K562 (cell line): ENCODE results near the gene ARMC8. TPM values are rescaled to one million over a fixed set of nuclear protein-coding genes. Genes with fewer than 3 reads are reported as not detected.

Source experiments
- ATAC-seq: fragments of 200-7000 bp; cut with Tn5 transposase; 3 replicates; pipeline ENCODE4 v1.9.1; 2020; ENCODE audit warnings: moderate library complexity
- BruUV-seq: library from RNA; stranded (reverse); fragments of 400-500 nt; replicated peaks from 2 replicates; lab custom pipeline; 2021; lab: Mats Ljungman, UMichigan
- CTCF ChIA-PET: fragments of 300-600 bp; formaldehyde crosslinking; extraction: SDS; loops from one replicate; lab custom pipeline; 2021; ENCODE audit warnings: low intra/inter-chr PET ratio; lab: Yijun Ruan, JAX
- POLR2A ChIA-PET: fragments of 300-600, 350-650 bp; sonication (Branson Sonifier 250); formaldehyde crosslinking; extraction: SDS; loops from one replicate; lab custom pipeline; 2021; ENCODE audit warnings: antibody characterized with exemption, inconsistent platforms; lab: Yijun Ruan, JAX
- DNase-seq, 4 experiments: peaks; one replicate each; pipeline versions ENCODE4 v3.0.0 to v3.0.0-alpha.2; 2011 to 2018; ENCODE audit warnings: low spot score in 3 of 4, mixed read lengths in 3 of 4; ENCODE audit errors: extremely low read depth in 1 of 4
- FAIRE-seq: peaks from 2 replicates; lab custom pipeline; 2011; peaks lifted over from hg19 to GRCh38; lab: Jason Lieb, UNC
- H2AFZ ChIP-seq: 2 replicates; pipeline ENCODE4 v1.6.0; 2011; ENCODE audit warnings: low read depth, low read length, control low read depth, inconsistent platforms
- H3K27ac ChIP-seq: fragments of 200-600 bp; 3 replicates; pipeline ENCODE4 v1.8.0; 2011; ENCODE audit warnings: low read depth, mild to moderate bottlenecking, control low read depth, inconsistent platforms, low read length, moderate library complexity, mixed read lengths; ENCODE audit errors: extremely low read depth
- H3K27me3 ChIP-seq, 2 experiments: fragments of 300-600 bp in 1 of 2; 2 replicates in 1 of 2; 3 replicates in 1 of 2; pipeline versions ENCODE4 v1.6.0 to v1.8.0; 2011; ENCODE audit warnings: inconsistent platforms in 2 of 2, low read length in 2 of 2, mild to moderate bottlenecking in 1 of 2, mixed read lengths in 1 of 2, moderate library complexity in 1 of 2; ENCODE audit not compliant: control insufficient read depth in 2 of 2, insufficient read depth in 2 of 2
- H3K36me3 ChIP-seq: fragments of 300-600 bp; 3 replicates; pipeline ENCODE4 v1.8.0; 2011; ENCODE audit warnings: mild to moderate bottlenecking, low read length, inconsistent platforms; ENCODE audit not compliant: control insufficient read depth, insufficient read depth
- H3K4me1 ChIP-seq, 2 experiments: fragments of 200-600 bp in 1 of 2; replicated peaks in 1 of 2; 2 replicates in 1 of 2; 3 replicates in 1 of 2; pipeline versions ENCODE4 v1.5.1 to v1.8.0; 2011; ENCODE audit warnings: inconsistent platforms in 2 of 2, low read length in 2 of 2, mild to moderate bottlenecking in 1 of 2, mixed read lengths in 1 of 2, moderate library complexity in 1 of 2; ENCODE audit not compliant: control insufficient read depth in 2 of 2, insufficient read depth in 2 of 2
- H3K4me2 ChIP-seq: 2 replicates; pipeline ENCODE4 v1.6.1; 2011; ENCODE audit warnings: low read length, control low read depth, inconsistent platforms, mixed read lengths; ENCODE audit not compliant: insufficient read depth
- H3K4me3 ChIP-seq: fragments of 200-600 bp; sonication (generic), shearing (Covaris generic); 2 replicates; pipeline ENCODE4 v1.5.1; 2016; ENCODE audit warnings: control low read depth, inconsistent platforms
- H3K79me2 ChIP-seq: fragments of 200-600 bp; 3 replicates; pipeline ENCODE4 v1.8.0; 2011; ENCODE audit warnings: low read length, inconsistent platforms; ENCODE audit not compliant: control insufficient read depth, insufficient read depth
- H3K9ac ChIP-seq, 2 experiments: 2 replicates each; pipeline versions ENCODE4 v1.6.0 to v1.6.1; 2011; ENCODE audit warnings: low read depth in 2 of 2, low read length in 2 of 2, control low read depth in 1 of 2, inconsistent platforms in 1 of 2, mild to moderate bottlenecking in 1 of 2, mixed read lengths in 1 of 2; ENCODE audit not compliant: insufficient read depth in 1 of 2
- H3K9me1 ChIP-seq: one replicate; pipeline ENCODE4 v1.6.0; 2011; ENCODE audit warnings: inconsistent platforms, mild to moderate bottlenecking, low read length, moderate library complexity; ENCODE audit not compliant: control insufficient read depth, insufficient read depth
- H3K9me3 ChIP-seq: replicated peaks from 2 replicates; pipeline ENCODE4 v1.5.1; 2011; ENCODE audit warnings: low read depth, low read length, inconsistent platforms; ENCODE audit not compliant: control insufficient read depth, insufficient read depth
- H4K20me1 ChIP-seq: replicated peaks from 2 replicates; pipeline ENCODE4 v1.6.1; 2011; ENCODE audit warnings: low read length, inconsistent platforms, mixed read lengths; ENCODE audit not compliant: control insufficient read depth, insufficient read depth
- ARID1B ChIP-seq: fragments of 450-650 bp; IDR thresholded peaks from 2 replicates; pipeline ENCODE4 v1.6.1; 2016; ENCODE audit warnings: antibody characterized with exemption, mild to moderate bottlenecking, inconsistent platforms
- CBFA2T2 ChIP-seq: fragments of 450-650 bp; conservative IDR thresholded peaks from 2 replicates; pipeline ENCODE4 v1.6.1; 2017; ENCODE audit warnings: mild to moderate bottlenecking
- CBFA2T3 ChIP-seq: fragments of 450-650 bp; IDR thresholded peaks from 2 replicates; pipeline ENCODE4 v1.6.1; 2017
- CREM ChIP-seq: IDR thresholded peaks from 2 replicates; pipeline ENCODE4 v1.6.1; 2014; ENCODE audit warnings: antibody characterized with exemption, low read depth
- HSF4 ChIP-seq: fragments of 250-450 bp; sonication (Bioruptor Pico); IDR thresholded peaks from 2 replicates; pipeline ENCODE4 v2.1.2; 2022; ENCODE audit warnings: mild to moderate bottlenecking, moderate library complexity, borderline replicate concordance
- NCOA6 ChIP-seq: fragments of 450-650 bp; IDR thresholded peaks from 2 replicates; pipeline ENCODE4 v1.6.1; 2017; ENCODE audit warnings: mild to moderate bottlenecking
- NR4A1 ChIP-seq, 2 experiments: fragments of 250-450 bp in 1 of 2; fragments of 450-650 bp in 1 of 2; sonication (Bioruptor Pico) in 1 of 2; IDR thresholded peaks; 2 replicates each; pipeline versions ENCODE4 v1.4.0 to v1.6.1; 2016 to 2020; ENCODE audit warnings: mild to moderate bottlenecking in 2 of 2, missing compliant biosample characterization in 1 of 2, missing genetic modification characterization in 1 of 2, moderate library complexity in 1 of 2
- RFX7 ChIP-seq: fragments of 250-450 bp; sonication (Bioruptor Pico); IDR thresholded peaks from 2 replicates; pipeline ENCODE4 v1.5.1; 2021; ENCODE audit warnings: mild to moderate bottlenecking
- SMAD4 ChIP-seq: fragments of 250-450 bp; sonication (Bioruptor Pico); conservative IDR thresholded peaks from 2 replicates; pipeline ENCODE4 v1.8.0; 2021; ENCODE audit warnings: inconsistent platforms, mild to moderate bottlenecking, moderate library complexity
- SMARCA4 ChIP-seq: fragments of 450-650 bp; IDR thresholded peaks from 2 replicates; pipeline ENCODE4 v1.6.1; 2016
- TCF3 ChIP-seq: sonication (generic); formaldehyde crosslinking; IDR thresholded peaks from 2 replicates; pipeline ENCODE4 v1.4.0; 2020; ENCODE audit warnings: mild to moderate bottlenecking, missing genetic modification reagents
- ZEB2 ChIP-seq: fragments of 450-650 bp; IDR thresholded peaks from 2 replicates; pipeline ENCODE4 v1.6.1; 2016
- WGBS: fragments of 100-300 bp; shearing (Covaris generic); methylation state at CpG from one replicate; pipeline ENCODE4 v1.1.6; 2016; ENCODE audit warnings: low coverage, mixed read lengths; ENCODE audit not compliant: insufficient coverage; ENCODE audit errors: missing lambda C conversion rate; 5-methylcytosine and 5-hydroxymethylcytosine counted together
- in situ Hi-C: fragments of 300-500 bp; cut with MboI; formaldehyde crosslinking; loops from 4 replicates; pipeline ENCODE4 v1.15.0; 2018; ENCODE audit warnings: inconsistent platforms, mixed read lengths
- intact Hi-C: fragments of 100-400 bp; cut with micrococcal nuclease; formaldehyde crosslinking; loops from 2 replicates; pipeline ENCODE4 v1.14.2; 2022
- polyA plus RNA-seq, 8 experiments: library from polyadenylated mRNA; depleted of rRNA in 4 of 8; stranded (reverse) in 5 of 8; unstranded in 3 of 8; fragments of >200 nt; fragmentation: Nextera tagmentation in 2 of 8; fragmentation: Illumina TruSeq in 1 of 8; extraction: Ambion mirVana in 2 of 8; extraction: Trizol in 1 of 8; gene quantifications; 2 replicates each; pipeline versions ENCODE4 v1.2.1 to v1.2.3, GENCODE V29; 2011 to 2014; ENCODE audit warnings: inconsistent platforms in 1 of 8, missing spikeins in 1 of 8
- total RNA-seq, 7 experiments: library from RNA; depleted of rRNA in 6 of 7; stranded (reverse); fragments of >200 nt in 6 of 7; fragmentation: Illumina TruSeq in 2 of 7; extraction: Trizol in 2 of 7; gene quantifications; 2 replicates each; pipeline versions ENCODE4 v1.2.1 to v1.2.3, GENCODE V29; 2011 to 2021; ENCODE audit warnings: low replicate concordance in 1 of 7
- TF ChIP-seq, protein P1 (sequence below): fragments of 450-650 bp; IDR thresholded peaks from one replicate; pipeline ENCODE4 v1.6.1; 2018; ENCODE audit warnings: mild to moderate bottlenecking, moderate library complexity; ENCODE audit not compliant: partially characterized antibody
- TF ChIP-seq, protein P2 (sequence below): fragments of 250-450 bp; sonication (Bioruptor Pico); IDR thresholded peaks from 2 replicates; pipeline ENCODE4 v1.5.0; 2021
- TF ChIP-seq, protein P3 (sequence below), 3 experiments: fragments of 200-800 bp in 1 of 3; fragments of 250-450 bp in 1 of 3; fragments of 450-650 bp in 1 of 3; sonication (Bioruptor Pico) in 1 of 3; sonication (Bioruptor generic) in 1 of 3; formaldehyde crosslinking in 1 of 3; IDR thresholded peaks; 2 replicates each; pipeline versions ENCODE4 v1.6.1 to v1.8.0; 2016 to 2022; ENCODE audit warnings: mild to moderate bottlenecking in 2 of 3, missing genetic modification characterization in 2 of 3, missing compliant biosample characterization in 1 of 3, moderate library complexity in 1 of 3

Gene ARMC8
- total and polyA plus RNA-seq, 9 of the 15 experiments (the other 6 are each of a cell fraction or from before 2014, with no cell fraction given) = 22.4 to 76.1 (median 37.3) TPM

DNA sequence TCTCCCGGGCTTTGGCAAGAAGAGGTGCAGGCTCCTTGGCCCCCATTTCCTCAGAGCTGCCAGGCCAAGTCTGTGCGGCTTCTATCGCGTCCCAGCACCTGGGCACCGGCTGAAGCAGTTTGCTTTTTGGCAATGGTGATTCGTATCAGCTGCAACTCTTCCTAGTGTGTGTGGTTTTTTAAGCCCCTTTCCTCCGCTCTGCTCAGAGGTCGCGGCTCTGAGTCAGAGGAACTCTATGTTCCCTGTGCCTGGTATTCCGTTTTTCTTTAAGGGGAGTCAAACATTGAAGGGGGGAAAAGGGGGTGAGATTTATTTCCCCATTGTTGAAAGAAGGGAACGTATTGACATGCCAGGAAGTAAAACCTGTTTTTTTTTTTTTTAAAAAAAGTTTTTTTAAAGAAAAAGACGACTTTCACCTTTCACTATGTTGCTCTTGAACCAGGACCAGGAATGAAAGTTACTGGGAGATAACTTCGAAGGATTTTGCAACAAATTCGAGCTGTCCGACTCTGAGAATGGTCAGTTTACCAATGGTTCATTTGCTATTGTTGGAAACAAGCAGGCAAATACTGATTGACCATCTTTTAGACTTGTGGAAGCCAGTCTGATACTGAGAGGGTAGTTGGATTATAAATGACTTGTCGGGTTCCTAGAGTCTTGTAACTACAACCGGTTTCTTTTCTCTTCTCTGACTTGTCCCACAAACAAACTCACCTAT is 1.1 kb downstream of the ARMC8 start:
- H4K20me1 ChIP-seq = no peaks in the 10 kb centered on the region; the same call in 1 of the 2 replicates
- POLR2A ChIA-PET = interaction anchor here (0.5 to 2.5 kb wide), 3 partner anchors 9 to 113 kb away, joined by 3 to 14 read pairs (median 6); partner anchors contain the start of gene DBR1
- H3K27ac ChIP-seq = peak overlapping the region; percentile 97
- in situ Hi-C loops = no loop called here
- H3K27me3 ChIP-seq = no peaks in the 10 kb centered on the region
- peaks cover 0 to 14% of the 10 kb centered on the region in 2 experiments; a peak in 3 of 5 replicates for H3K4me1 ChIP-seq
- DNase-seq (peak; percentile 12 to 60 (median 34)), ATAC-seq (peak; percentile 70), FAIRE-seq (peak; percentile 75)
- CTCF ChIA-PET = no interaction called here
- intact Hi-C loops = loop anchor here (10.0 kb wide), 1 partner anchor 727 kb away; no protein-coding TSS in a partner anchor
- H3K9me1 ChIP-seq = no peaks in the 10 kb centered on the region
- BruUV-seq = TSS peak; percentile 36
- H3K4me3 ChIP-seq = peak overlapping the region; percentile 77
- H3K9me3 ChIP-seq = no peaks in the 10 kb centered on the region
- H3K9ac ChIP-seq = peak overlapping the region; percentile 92 to 95
- peak overlapping the region; percentile 92; the same call in 1 of the 2 replicates for H2AFZ ChIP-seq
- WGBS = 0% methylated on average over 12 of the region's 17 CpGs
- peaks cover 60% of the 10 kb centered on the region for H3K79me2 ChIP-seq
- H3K36me3 ChIP-seq = peaks cover 30% of the 10 kb centered on the region
- H3K4me2 ChIP-seq = peak overlapping the region; percentile 92
- TF ChIP-seq CBFA2T2 = 0 out of 2 replicates have a peak, but pooled peaks have one; percentile 7
- no peak for TF ChIP-seq NCOA6
- TF ChIP-seq SMARCA4 = 0 out of 2 replicates have a peak, but pooled peaks have one; percentile 23
- 0 out of 2 replicates have a peak, but pooled peaks have one; percentile 20 for TF ChIP-seq TCF3 (CRISPR knock-in tag)
- no peak for TF ChIP-seq SMAD4 (CRISPR knock-in tag)
- TF ChIP-seq, protein P1, sequence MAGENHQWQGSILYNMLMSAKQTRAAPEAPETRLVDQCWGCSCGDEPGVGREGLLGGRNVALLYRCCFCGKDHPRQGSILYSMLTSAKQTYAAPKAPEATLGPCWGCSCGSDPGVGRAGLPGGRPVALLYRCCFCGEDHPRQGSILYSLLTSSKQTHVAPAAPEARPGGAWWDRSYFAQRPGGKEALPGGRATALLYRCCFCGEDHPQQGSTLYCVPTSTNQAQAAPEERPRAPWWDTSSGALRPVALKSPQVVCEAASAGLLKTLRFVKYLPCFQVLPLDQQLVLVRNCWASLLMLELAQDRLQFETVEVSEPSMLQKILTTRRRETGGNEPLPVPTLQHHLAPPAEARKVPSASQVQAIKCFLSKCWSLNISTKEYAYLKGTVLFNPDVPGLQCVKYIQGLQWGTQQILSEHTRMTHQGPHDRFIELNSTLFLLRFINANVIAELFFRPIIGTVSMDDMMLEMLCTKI = no peak
- TF ChIP-seq HSF4 (CRISPR knock-in tag) = no peak
- no peak for TF ChIP-seq NR4A1 (CRISPR knock-in tag; IDR thresholded peaks at IDR 0.05)
- TF ChIP-seq NR4A1 (tag; IDR thresholded peaks at IDR 0.05) = no peak
- TF ChIP-seq ZEB2 = no peak
- TF ChIP-seq CBFA2T3 = 0 out of 2 replicates have a peak, but pooled peaks have one; percentile 33
- peak; percentile 24; the same call in 1 of the 2 replicates for TF ChIP-seq ARID1B
- TF ChIP-seq, protein P2, sequence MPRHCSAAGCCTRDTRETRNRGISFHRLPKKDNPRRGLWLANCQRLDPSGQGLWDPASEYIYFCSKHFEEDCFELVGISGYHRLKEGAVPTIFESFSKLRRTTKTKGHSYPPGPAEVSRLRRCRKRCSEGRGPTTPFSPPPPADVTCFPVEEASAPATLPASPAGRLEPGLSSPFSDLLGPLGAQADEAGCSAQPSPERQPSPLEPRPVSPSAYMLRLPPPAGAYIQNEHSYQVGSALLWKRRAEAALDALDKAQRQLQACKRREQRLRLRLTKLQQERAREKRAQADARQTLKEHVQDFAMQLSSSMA (CRISPR knock-in tag) = no peak
- no peak for TF ChIP-seq RFX7
- TF ChIP-seq CREM = 0 out of 2 replicates have a peak, but pooled peaks have one; percentile 12
- TF ChIP-seq, protein P3, sequence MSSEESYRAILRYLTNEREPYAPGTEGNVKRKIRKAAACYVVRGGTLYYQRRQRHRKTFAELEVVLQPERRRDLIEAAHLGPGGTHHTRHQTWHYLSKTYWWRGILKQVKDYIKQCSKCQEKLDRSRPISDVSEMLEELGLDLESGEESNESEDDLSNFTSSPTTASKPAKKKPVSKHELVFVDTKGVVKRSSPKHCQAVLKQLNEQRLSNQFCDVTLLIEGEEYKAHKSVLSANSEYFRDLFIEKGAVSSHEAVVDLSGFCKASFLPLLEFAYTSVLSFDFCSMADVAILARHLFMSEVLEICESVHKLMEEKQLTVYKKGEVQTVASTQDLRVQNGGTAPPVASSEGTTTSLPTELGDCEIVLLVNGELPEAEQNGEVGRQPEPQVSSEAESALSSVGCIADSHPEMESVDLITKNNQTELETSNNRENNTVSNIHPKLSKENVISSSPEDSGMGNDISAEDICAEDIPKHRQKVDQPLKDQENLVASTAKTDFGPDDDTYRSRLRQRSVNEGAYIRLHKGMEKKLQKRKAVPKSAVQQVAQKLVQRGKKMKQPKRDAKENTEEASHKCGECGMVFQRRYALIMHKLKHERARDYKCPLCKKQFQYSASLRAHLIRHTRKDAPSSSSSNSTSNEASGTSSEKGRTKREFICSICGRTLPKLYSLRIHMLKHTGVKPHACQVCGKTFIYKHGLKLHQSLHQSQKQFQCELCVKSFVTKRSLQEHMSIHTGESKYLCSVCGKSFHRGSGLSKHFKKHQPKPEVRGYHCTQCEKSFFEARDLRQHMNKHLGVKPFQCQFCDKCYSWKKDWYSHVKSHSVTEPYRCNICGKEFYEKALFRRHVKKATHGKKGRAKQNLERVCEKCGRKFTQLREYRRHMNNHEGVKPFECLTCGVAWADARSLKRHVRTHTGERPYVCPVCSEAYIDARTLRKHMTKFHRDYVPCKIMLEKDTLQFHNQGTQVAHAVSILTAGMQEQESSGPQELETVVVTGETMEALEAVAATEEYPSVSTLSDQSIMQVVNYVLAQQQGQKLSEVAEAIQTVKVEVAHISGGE (CRISPR knock-in tag; IDR thresholded peaks at IDR 0.05) = 0 out of 6 replicates have a peak, but pooled peaks of 1 of the 3 experiments have one; percentile 13
